HepG2 (cell line): ENCODE measurements around the gene CHIC2. TPM values are rescaled to one million over a fixed set of nuclear protein-coding genes. Genes with fewer than 3 reads are reported as not detected.

Experiments
- ATAC-seq: fragments of 200-7000 bp; cut with Tn5 transposase; 3 replicates; pipeline ENCODE4 v1.9.1; 2020; ENCODE audit warnings: mild to moderate bottlenecking, moderate library complexity
- BruUV-seq: library from RNA; stranded (reverse); fragments of 400-500 nt; replicated peaks from 2 replicates; lab custom pipeline; 2021; lab: Mats Ljungman, UMichigan
- CTCF ChIA-PET: fragments of 300-600 bp; formaldehyde crosslinking; extraction: SDS; loops from one replicate; lab custom pipeline; 2021; ENCODE audit warnings: low total read pairs, inconsistent platforms, low intra/inter-chr PET ratio; lab: Yijun Ruan, JAX
- POLR2A ChIA-PET: fragments of 350-600 bp; sonication (Branson Sonifier 250); formaldehyde crosslinking; loops from one replicate; lab custom pipeline; 2020; ENCODE audit warnings: antibody characterized with exemption, inconsistent platforms; lab: Yijun Ruan, JAX
- DNase-seq: peaks from one replicate; pipeline ENCODE4 v3.0.0-alpha.2; 2015; ENCODE audit warnings: low spot score
- FAIRE-seq: peaks from 3 replicates; lab custom pipeline; 2011; peaks lifted over from hg19 to GRCh38; lab: Jason Lieb, UNC
- H2AFZ ChIP-seq: one replicate; pipeline ENCODE4 v1.6.1; 2011; ENCODE audit warnings: low read length, inconsistent platforms
- H3K27ac ChIP-seq: fragments of 300-600 bp; 3 replicates; pipeline ENCODE4 v1.8.0; 2011; ENCODE audit warnings: mixed run types, mild to moderate bottlenecking, mixed read lengths, low read length, inconsistent platforms; ENCODE audit not compliant: insufficient read depth; ENCODE audit errors: extremely low read length
- H3K27me3 ChIP-seq, 2 experiments: fragments of 200-600 bp in 1 of 2; 2 replicates in 1 of 2; 3 replicates in 1 of 2; pipeline versions ENCODE4 v1.6.0 to v1.8.0; 2011; ENCODE audit warnings: low read length in 2 of 2, mild to moderate bottlenecking in 2 of 2, moderate library complexity in 2 of 2, inconsistent platforms in 1 of 2; ENCODE audit not compliant: insufficient read depth in 2 of 2, control insufficient read depth in 1 of 2
- H3K36me3 ChIP-seq, 2 experiments: fragments of 200-600 bp in 1 of 2; replicated peaks in 1 of 2; 2 replicates in 1 of 2; 3 replicates in 1 of 2; pipeline versions ENCODE4 v1.5.1 to v1.8.0; 2011; ENCODE audit warnings: low read length in 2 of 2, inconsistent platforms in 1 of 2; ENCODE audit not compliant: insufficient read depth in 2 of 2, control insufficient read depth in 1 of 2
- H3K4me1 ChIP-seq: 2 replicates; pipeline ENCODE4 v1.5.1; 2012; ENCODE audit warnings: low read length, inconsistent platforms; ENCODE audit not compliant: insufficient read depth
- H3K4me2 ChIP-seq: 2 replicates; pipeline ENCODE4 v1.6.0; 2011; ENCODE audit warnings: low read depth, low read length, inconsistent platforms
- H3K4me3 ChIP-seq, 3 experiments: fragments of 200-600 bp in 1 of 3; sonication (generic), shearing (Covaris generic) in 1 of 3; replicated peaks in 1 of 3; 2 replicates each; pipeline ENCODE4 v1.5.1; 2011 to 2016; ENCODE audit warnings: low read length in 3 of 3, inconsistent platforms in 2 of 3, low read depth in 2 of 3, mild to moderate bottlenecking in 2 of 3, control low read depth in 1 of 3, mixed read lengths in 1 of 3; ENCODE audit not compliant: insufficient read depth in 1 of 3
- H3K79me2 ChIP-seq: one replicate; pipeline ENCODE4 v1.6.1; 2011; ENCODE audit warnings: low read length, inconsistent platforms; ENCODE audit not compliant: insufficient read depth
- H3K9ac ChIP-seq: 2 replicates; pipeline ENCODE4 v1.6.0; 2011; ENCODE audit warnings: mild to moderate bottlenecking, low read depth, low read length, inconsistent platforms; ENCODE audit not compliant: insufficient read depth
- H3K9me3 ChIP-seq: 2 replicates; pipeline ENCODE4 v1.5.1; 2012; ENCODE audit warnings: mild to moderate bottlenecking, low read length
- H4K20me1 ChIP-seq: 2 replicates; pipeline ENCODE4 v1.6.0; 2011; ENCODE audit warnings: inconsistent platforms, mild to moderate bottlenecking, low read length, moderate library complexity; ENCODE audit not compliant: insufficient read depth
- GTF3A ChIP-seq: sonication (generic); formaldehyde crosslinking; conservative IDR thresholded peaks from 2 replicates; pipeline ENCODE4 v1.4.0; 2020; ENCODE audit warnings: mild to moderate bottlenecking, missing genetic modification reagents
- HNRNPK ChIP-seq: fragments of 200-400 bp; formaldehyde crosslinking; IDR thresholded peaks from 2 replicates; pipeline ENCODE4 v1.6.1; 2018; ENCODE audit warnings: low read length, low read depth, moderate library complexity, mild to moderate bottlenecking; ENCODE audit not compliant: poor library complexity, severe bottlenecking
- POLR2A ChIP-seq, 2 experiments: IDR thresholded peaks; 2 replicates each; pipeline ENCODE4 v1.6.1; 2011; ENCODE audit warnings: low read depth in 2 of 2, low read length in 2 of 2, mild to moderate bottlenecking in 1 of 2, moderate library complexity in 1 of 2; ENCODE audit not compliant: insufficient read depth in 1 of 2
- RBM39 ChIP-seq: fragments of 200-400 bp; formaldehyde crosslinking; IDR thresholded peaks from one replicate; pipeline ENCODE4 v1.6.1; 2018; ENCODE audit warnings: antibody characterized with exemption, mild to moderate bottlenecking, low read depth, low read length; ENCODE audit not compliant: poor library complexity, severe bottlenecking
- ZIK1 ChIP-seq: sonication (generic); formaldehyde crosslinking; IDR thresholded peaks from 2 replicates; pipeline ENCODE4 v1.5.0; 2020; ENCODE audit warnings: mild to moderate bottlenecking, low read depth, missing genetic modification reagents, borderline replicate concordance
- ZNF282 ChIP-seq: fragments of 450-650 bp; IDR thresholded peaks from 2 replicates; pipeline ENCODE4 v1.6.1; 2018; ENCODE audit not compliant: partially characterized antibody
- ZNF432 ChIP-seq: sonication (generic); formaldehyde crosslinking; IDR thresholded peaks from 2 replicates; pipeline ENCODE4 v1.5.0; 2020; ENCODE audit warnings: missing genetic modification reagents, mild to moderate bottlenecking, borderline replicate concordance
- ZNF530 ChIP-seq: sonication (generic); formaldehyde crosslinking; IDR thresholded peaks from 2 replicates; pipeline ENCODE4 v1.5.0; 2020; ENCODE audit warnings: low read depth, mild to moderate bottlenecking, missing genetic modification reagents
- ZNF562 ChIP-seq: sonication (generic); formaldehyde crosslinking; IDR thresholded peaks from 2 replicates; pipeline ENCODE4 v1.8.0; 2022; ENCODE audit warnings: missing genetic modification reagents, borderline replicate concordance
- WGBS: methylation state at CpG from one replicate; pipeline ENCODE4 v1.1.6; 2017; ENCODE audit warnings: low lambda C conversion rate; 5-methylcytosine and 5-hydroxymethylcytosine counted together
- in situ Hi-C: cut with HindIII; loops from 2 replicates; pipeline ENCODE4 v1.10.0; 2017; ENCODE audit warnings: low pct_unique_long_range_greater_than_20kb; ENCODE audit not compliant: extremely low pct_ligation_motif_present
- intact Hi-C: fragments of 100-400 bp; cut with micrococcal nuclease; formaldehyde crosslinking; loops from one replicate; pipeline ENCODE4 v1.10.0; 2022; ENCODE audit not compliant: unreplicated experiment
- polyA plus RNA-seq, 8 experiments: library from polyadenylated mRNA; depleted of rRNA in 3 of 8; stranded (reverse) in 7 of 8; unstranded in 1 of 8; fragments of >200 nt; fragmentation: Illumina TruSeq in 4 of 8; extraction: Trizol in 4 of 8; gene quantifications; 2 replicates each; pipeline versions ENCODE4 v1.2.1 to v1.2.3, GENCODE V29; 2011 to 2016; ENCODE audit warnings: low read depth in 4 of 8, missing spikeins in 1 of 8, mixed read lengths in 1 of 8; ENCODE audit not compliant: insufficient read depth in 1 of 8
- total RNA-seq, 5 experiments: library from RNA; depleted of rRNA; stranded (reverse); fragments of >200 nt; fragmentation: Illumina TruSeq; extraction: Trizol; gene quantifications; 2 replicates each; pipeline ENCODE4 v1.2.3, GENCODE V29; 2016; ENCODE audit warnings: low read depth in 1 of 5
- TF ChIP-seq, protein P1 (sequence below): IDR thresholded peaks from 2 replicates; pipeline ENCODE4 v1.6.1; 2016
- TF ChIP-seq, protein P2 (sequence below): sonication (generic); formaldehyde crosslinking; IDR thresholded peaks from 2 replicates; pipeline ENCODE4 v1.5.0; 2020; ENCODE audit warnings: mild to moderate bottlenecking, missing genetic modification reagents, moderate library complexity
- TF ChIP-seq, protein P3 (sequence below): sonication (generic); formaldehyde crosslinking; IDR thresholded peaks from 2 replicates; pipeline ENCODE4 v1.4.0; 2020; ENCODE audit warnings: missing genetic modification reagents

CHIC2 gene
- total and polyA plus RNA-seq, 2 of the 13 experiments (the other 11 are each of a cell fraction or from before 2014, with no cell fraction given), result 10.0 to 17.2 TPM

DNA sequence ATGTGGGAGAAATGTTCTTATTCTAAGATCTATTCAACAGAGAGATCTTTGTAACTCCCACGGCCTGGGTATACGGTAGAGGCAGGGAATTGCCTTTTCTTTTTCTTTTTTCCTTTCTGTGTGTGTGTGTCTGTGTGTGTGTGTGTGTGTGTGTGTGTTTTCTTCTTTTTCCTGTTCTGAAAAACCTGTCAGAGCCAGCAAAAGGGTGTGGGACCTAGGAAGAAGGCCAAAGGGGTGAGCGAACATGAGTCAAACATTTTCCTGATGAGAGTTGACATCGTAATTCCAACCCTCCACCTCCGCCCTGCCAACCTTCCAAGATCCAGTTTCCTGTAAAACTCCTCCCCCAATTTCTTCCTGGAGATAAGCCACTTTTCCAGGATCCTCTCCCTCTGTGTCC is 2.8 kb upstream of the CHIC2 start:
- DNase-seq (no peak), ATAC-seq (no peak), FAIRE-seq (no peak)
- no peak overlapping the region for H3K4me2 ChIP-seq
- in situ Hi-C loops (no loop called here), intact Hi-C loops (no loop called here)
- H3K4me3 ChIP-seq, result no peak overlapping the region
- H3K9me3 ChIP-seq, result no peaks in the 10 kb centered on the region
- ChIA-PET POLR2A (no interaction called here), CTCF (no interaction called here)
- 37% methylated on average over 5 of the region's 5 CpGs for WGBS
- no TSS peak for BruUV-seq
- peaks cover 22% of the 10 kb centered on the region for H3K4me1 ChIP-seq
- no peak overlapping the region for H3K9ac ChIP-seq
- peaks cover 7% of the 10 kb centered on the region; the same call in 1 of the 2 replicates for H4K20me1 ChIP-seq
- no peak for TF ChIP-seq RBM39
- no peak for TF ChIP-seq GTF3A (CRISPR knock-in tag)
- no peak for TF ChIP-seq POLR2A (IDR thresholded peaks at IDR 0.05; ENCODE audit: insufficient read depth in 1 of 2, low read depth in 2 of 2, low read length in 2 of 2)
- TF ChIP-seq, protein P1, sequence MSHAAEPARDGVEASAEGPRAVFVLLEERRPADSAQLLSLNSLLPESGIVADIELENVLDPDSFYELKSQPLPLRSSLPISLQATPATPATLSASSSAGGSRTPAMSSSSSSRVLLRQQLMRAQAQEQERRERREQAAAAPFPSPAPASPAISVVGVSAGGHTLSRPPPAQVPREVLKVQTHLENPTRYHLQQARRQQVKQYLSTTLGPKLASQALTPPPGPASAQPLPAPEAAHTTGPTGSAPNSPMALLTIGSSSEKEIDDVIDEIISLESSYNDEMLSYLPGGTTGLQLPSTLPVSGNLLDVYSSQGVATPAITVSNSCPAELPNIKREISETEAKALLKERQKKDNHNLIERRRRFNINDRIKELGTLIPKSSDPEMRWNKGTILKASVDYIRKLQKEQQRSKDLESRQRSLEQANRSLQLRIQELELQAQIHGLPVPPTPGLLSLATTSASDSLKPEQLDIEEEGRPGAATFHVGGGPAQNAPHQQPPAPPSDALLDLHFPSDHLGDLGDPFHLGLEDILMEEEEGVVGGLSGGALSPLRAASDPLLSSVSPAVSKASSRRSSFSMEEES (CRISPR knock-in tag), result no peak
- no peak for TF ChIP-seq HNRNPK
- no peak for TF ChIP-seq ZIK1 (CRISPR knock-in tag)
- TF ChIP-seq ZNF530 (CRISPR knock-in tag), result no peak
- no peak for TF ChIP-seq ZNF432 (CRISPR knock-in tag)
- TF ChIP-seq, protein P2, sequence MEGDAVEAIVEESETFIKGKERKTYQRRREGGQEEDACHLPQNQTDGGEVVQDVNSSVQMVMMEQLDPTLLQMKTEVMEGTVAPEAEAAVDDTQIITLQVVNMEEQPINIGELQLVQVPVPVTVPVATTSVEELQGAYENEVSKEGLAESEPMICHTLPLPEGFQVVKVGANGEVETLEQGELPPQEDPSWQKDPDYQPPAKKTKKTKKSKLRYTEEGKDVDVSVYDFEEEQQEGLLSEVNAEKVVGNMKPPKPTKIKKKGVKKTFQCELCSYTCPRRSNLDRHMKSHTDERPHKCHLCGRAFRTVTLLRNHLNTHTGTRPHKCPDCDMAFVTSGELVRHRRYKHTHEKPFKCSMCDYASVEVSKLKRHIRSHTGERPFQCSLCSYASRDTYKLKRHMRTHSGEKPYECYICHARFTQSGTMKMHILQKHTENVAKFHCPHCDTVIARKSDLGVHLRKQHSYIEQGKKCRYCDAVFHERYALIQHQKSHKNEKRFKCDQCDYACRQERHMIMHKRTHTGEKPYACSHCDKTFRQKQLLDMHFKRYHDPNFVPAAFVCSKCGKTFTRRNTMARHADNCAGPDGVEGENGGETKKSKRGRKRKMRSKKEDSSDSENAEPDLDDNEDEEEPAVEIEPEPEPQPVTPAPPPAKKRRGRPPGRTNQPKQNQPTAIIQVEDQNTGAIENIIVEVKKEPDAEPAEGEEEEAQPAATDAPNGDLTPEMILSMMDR (CRISPR knock-in tag), result no peak
- TF ChIP-seq ZNF282, result no peak
- TF ChIP-seq, protein P3, sequence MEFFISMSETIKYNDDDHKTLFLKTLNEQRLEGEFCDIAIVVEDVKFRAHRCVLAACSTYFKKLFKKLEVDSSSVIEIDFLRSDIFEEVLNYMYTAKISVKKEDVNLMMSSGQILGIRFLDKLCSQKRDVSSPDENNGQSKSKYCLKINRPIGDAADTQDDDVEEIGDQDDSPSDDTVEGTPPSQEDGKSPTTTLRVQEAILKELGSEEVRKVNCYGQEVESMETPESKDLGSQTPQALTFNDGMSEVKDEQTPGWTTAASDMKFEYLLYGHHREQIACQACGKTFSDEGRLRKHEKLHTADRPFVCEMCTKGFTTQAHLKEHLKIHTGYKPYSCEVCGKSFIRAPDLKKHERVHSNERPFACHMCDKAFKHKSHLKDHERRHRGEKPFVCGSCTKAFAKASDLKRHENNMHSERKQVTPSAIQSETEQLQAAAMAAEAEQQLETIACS (CRISPR knock-in tag), result no peak
- TF ChIP-seq ZNF562 (CRISPR knock-in tag), result no peak
- H2AFZ ChIP-seq, result no peak overlapping the region
- no peak overlapping the region for H3K27ac ChIP-seq
- H3K27me3 ChIP-seq, result no peaks in the 10 kb centered on the region; a peak in 1 of 5 replicates
- H3K79me2 ChIP-seq, result peaks cover 20% of the 10 kb centered on the region
- H3K36me3 ChIP-seq, result no peaks in the 10 kb centered on the region
